Adrenal gland (tissue), 5 donors: Measurements from ENCODE around the gene RNF144B.

Experiments
- CTCF ChIP-seq, 6 experiments: fragments of 450-650 bp in 4 of 6; fragments of 200-600 bp in 2 of 6; sonication (generic) in 1 of 6; IDR thresholded peaks; 1 replicate in 5 of 6; 2 replicates in 1 of 6; pipeline versions ENCODE4 v1.5.1 to v1.8.0; 2016 to 2021; ENCODE audit warnings: antibody characterized with exemption in 6 of 6, mild to moderate bottlenecking in 2 of 6, moderate library complexity in 1 of 6
- POLR2A ChIP-seq, 2 donors: fragments of 450-650 bp; IDR thresholded peaks; one replicate each; pipeline ENCODE4 v1.6.1; 2017; ENCODE audit warnings: antibody characterized with exemption in 2 of 2, mild to moderate bottlenecking in 2 of 2, moderate library complexity in 1 of 2
- donor health status: DM: no; HTN: no; CAD: no.

- TF ChIP-seq CTCF (IDR thresholded peaks at IDR 0.05) (no peak), POLR2A (IDR thresholded peaks at IDR 0.05) (no peak)
Measured at GRCh38 chr6:18469536-18469935, 82.4 kb downstream of the RNF144B start.
